Measurements from ENCODE around the gene ACOT11. TPM values are rescaled to one million over a fixed set of nuclear protein-coding genes. Genes with fewer than 3 reads are reported as not detected.

Gene ACOT11
- total and polyA plus RNA-seq, 2 of the 4 experiments (the other 2 are of a cell fraction), result 2.5 to 2.7 TPM

DNA sequence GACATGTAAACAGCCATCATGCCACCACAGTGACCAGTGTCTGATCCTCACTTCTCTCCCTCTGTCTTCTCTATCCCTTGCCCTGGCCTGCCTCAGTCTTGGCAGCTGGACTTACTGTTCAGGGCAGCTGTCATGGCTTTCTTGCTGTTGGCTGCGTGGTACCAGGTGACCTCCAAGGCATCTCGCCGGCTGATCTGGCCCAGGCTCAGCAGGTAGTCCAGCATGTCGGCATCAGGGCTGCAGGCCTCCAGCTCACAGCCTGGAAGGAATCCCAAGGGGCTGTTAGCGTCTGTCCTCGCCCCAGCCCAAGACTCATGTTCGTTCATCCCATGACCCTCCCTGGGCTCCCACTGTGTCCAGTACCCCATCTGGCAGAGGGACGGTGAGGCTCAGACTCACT is 71.7 kb downstream of the ACOT11 start:
- H2AK5ac ChIP-seq (ENCODE audit: low read depth, low read length), result no peak overlapping the region

More for the DNA sequence above, 71.7 kb downstream of the ACOT11 start:
- H3K4me3 ChIP-seq (ENCODE audit: insufficient read depth, low read depth, low read length), result no peak overlapping the region
- H3K9ac ChIP-seq (ENCODE audit: low read depth, low read length), result no peak overlapping the region
- no peaks in the 10 kb centered on the region for H3K79me1 ChIP-seq (ENCODE audit: low read depth in 1 of 2, low read length in 2 of 2)
- no peak overlapping the region for H2BK20ac ChIP-seq (ENCODE audit: low read depth, low read length)
- no peak overlapping the region for H2BK5ac ChIP-seq (ENCODE audit: low read depth, low read length, poor library complexity, severe bottlenecking)
- no peak overlapping the region for H2BK15ac ChIP-seq (ENCODE audit: low read depth, low read length)
- H4K20me1 ChIP-seq (ENCODE audit: insufficient read depth, low read length), result no peaks in the 10 kb centered on the region
- dilution Hi-C loops (cut with HindIII; ENCODE audit: low sequenced_read_pairs, unreplicated experiment) (no loop called here), in situ Hi-C loops (cut with MboI; ENCODE audit: low sequenced_read_pairs) (no loop called here), intact Hi-C loops (cut with micrococcal nuclease) (no loop called here)
- no peak overlapping the region for H2AK9ac ChIP-seq (replicated peaks; ENCODE audit: low read depth, low read length, poor library complexity)
- BruUV-seq (replicated peaks), result no TSS peak
- no peak overlapping the region for H3K4me2 ChIP-seq (ENCODE audit: low read depth, low read length)
- ATAC-seq (ENCODE audit: low read depth) (no peak), DNase-seq (no peak)
- no peak overlapping the region for H3K56ac ChIP-seq (ENCODE audit: extremely low read depth, insufficient read depth, low read length)
- H4K91ac ChIP-seq (ENCODE audit: insufficient read depth, low read depth, low read length), result no peak overlapping the region
- no peak overlapping the region for H3K27ac ChIP-seq (ENCODE audit: insufficient read depth, low read length)
- WGBS, 2 experiments (ENCODE audit: extremely low coverage in 2 of 2, insufficient read length in 1 of 2), result 61% methylated on average over 4 of the region's 8 CpGs; no CpG with 5 or more reads in 1 of the 2 experiments
- no peak overlapping the region for H3K4ac ChIP-seq (ENCODE audit: low read depth, low read length)
- POLR2A ChIA-PET (ENCODE audit: unreplicated experiment), result no interaction called here
- H3K9me1 ChIP-seq (ENCODE audit: insufficient read depth, low read length), result no peaks in the 10 kb centered on the region
- no peak overlapping the region for H4K8ac ChIP-seq (ENCODE audit: low read depth in 2 of 2, low read length in 2 of 2)
- no peak overlapping the region for H4K5ac ChIP-seq (ENCODE audit: low read depth, low read length)
- no peaks in the 10 kb centered on the region for H3K4me1 ChIP-seq (ENCODE audit: control insufficient read depth, insufficient read depth, low read length)
- CTCF ChIA-PET, result no interaction called here
- H3K9me3 ChIP-seq (ENCODE audit: control insufficient read depth, insufficient read depth, low read length), result no peaks in the 10 kb centered on the region
- no peak overlapping the region for H3K18ac ChIP-seq (ENCODE audit: low read depth, low read length)
- H3K36me3 ChIP-seq (ENCODE audit: control insufficient read depth, insufficient read depth, low read length), result no peaks in the 10 kb centered on the region
- no peak overlapping the region for H3K14ac ChIP-seq (replicated peaks; ENCODE audit: low read depth, low read length)
- no peak overlapping the region for H3K23ac ChIP-seq (ENCODE audit: low read depth, low read length)
- peaks cover 43% of the 10 kb centered on the region for H3K27me3 ChIP-seq (ENCODE audit: control insufficient read depth, insufficient read depth, low read length)
- no peak overlapping the region for H2BK120ac ChIP-seq (ENCODE audit: low read depth, low read length)
- TF ChIP-seq, protein P1, sequence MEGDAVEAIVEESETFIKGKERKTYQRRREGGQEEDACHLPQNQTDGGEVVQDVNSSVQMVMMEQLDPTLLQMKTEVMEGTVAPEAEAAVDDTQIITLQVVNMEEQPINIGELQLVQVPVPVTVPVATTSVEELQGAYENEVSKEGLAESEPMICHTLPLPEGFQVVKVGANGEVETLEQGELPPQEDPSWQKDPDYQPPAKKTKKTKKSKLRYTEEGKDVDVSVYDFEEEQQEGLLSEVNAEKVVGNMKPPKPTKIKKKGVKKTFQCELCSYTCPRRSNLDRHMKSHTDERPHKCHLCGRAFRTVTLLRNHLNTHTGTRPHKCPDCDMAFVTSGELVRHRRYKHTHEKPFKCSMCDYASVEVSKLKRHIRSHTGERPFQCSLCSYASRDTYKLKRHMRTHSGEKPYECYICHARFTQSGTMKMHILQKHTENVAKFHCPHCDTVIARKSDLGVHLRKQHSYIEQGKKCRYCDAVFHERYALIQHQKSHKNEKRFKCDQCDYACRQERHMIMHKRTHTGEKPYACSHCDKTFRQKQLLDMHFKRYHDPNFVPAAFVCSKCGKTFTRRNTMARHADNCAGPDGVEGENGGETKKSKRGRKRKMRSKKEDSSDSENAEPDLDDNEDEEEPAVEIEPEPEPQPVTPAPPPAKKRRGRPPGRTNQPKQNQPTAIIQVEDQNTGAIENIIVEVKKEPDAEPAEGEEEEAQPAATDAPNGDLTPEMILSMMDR (conservative IDR thresholded peaks at IDR 0.05; ENCODE audit: low read depth, low read length), result no peak
- TF ChIP-seq MXI1 (IDR thresholded peaks at IDR 0.05; ENCODE audit: borderline replicate concordance, low read depth, low read length) (no peak), MAZ (IDR thresholded peaks at IDR 0.05; ENCODE audit: borderline replicate concordance, low read depth, low read length) (no peak), CHD1 (IDR thresholded peaks at IDR 0.05; ENCODE audit: low read depth, low read length) (no peak), POLR2A (IDR thresholded peaks at IDR 0.05; ENCODE audit: low read depth, low read length) (no peak), NFE2L2 (IDR thresholded peaks at IDR 0.05; ENCODE audit: low read depth, low read length) (no peak), CEBPB (IDR thresholded peaks at IDR 0.05; ENCODE audit: low read depth, low read length) (no peak), RCOR1 (IDR thresholded peaks at IDR 0.05; ENCODE audit: insufficient replicate concordance, low read length) (no peak), RFX5 (IDR thresholded peaks at IDR 0.05; ENCODE audit: low read depth, low read length) (no peak), BHLHE40 (IDR thresholded peaks at IDR 0.05; ENCODE audit: low read depth, low read length) (no peak), FOS (IDR thresholded peaks at IDR 0.05; ENCODE audit: low read depth, low read length) (no peak), RAD21 (IDR thresholded peaks at IDR 0.05; ENCODE audit: low read length) (no peak), MAFK (IDR thresholded peaks at IDR 0.05; ENCODE audit: low read depth, low read length) (no peak), SMC3 (IDR thresholded peaks at IDR 0.05; ENCODE audit: low read depth, low read length) (no peak)
- TF ChIP-seq, protein P2, sequence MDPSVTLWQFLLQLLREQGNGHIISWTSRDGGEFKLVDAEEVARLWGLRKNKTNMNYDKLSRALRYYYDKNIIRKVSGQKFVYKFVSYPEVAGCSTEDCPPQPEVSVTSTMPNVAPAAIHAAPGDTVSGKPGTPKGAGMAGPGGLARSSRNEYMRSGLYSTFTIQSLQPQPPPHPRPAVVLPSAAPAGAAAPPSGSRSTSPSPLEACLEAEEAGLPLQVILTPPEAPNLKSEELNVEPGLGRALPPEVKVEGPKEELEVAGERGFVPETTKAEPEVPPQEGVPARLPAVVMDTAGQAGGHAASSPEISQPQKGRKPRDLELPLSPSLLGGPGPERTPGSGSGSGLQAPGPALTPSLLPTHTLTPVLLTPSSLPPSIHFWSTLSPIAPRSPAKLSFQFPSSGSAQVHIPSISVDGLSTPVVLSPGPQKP (IDR thresholded peaks at IDR 0.05; ENCODE audit: borderline replicate concordance, low read depth, low read length), result no peak
- TF ChIP-seq, protein P3, sequence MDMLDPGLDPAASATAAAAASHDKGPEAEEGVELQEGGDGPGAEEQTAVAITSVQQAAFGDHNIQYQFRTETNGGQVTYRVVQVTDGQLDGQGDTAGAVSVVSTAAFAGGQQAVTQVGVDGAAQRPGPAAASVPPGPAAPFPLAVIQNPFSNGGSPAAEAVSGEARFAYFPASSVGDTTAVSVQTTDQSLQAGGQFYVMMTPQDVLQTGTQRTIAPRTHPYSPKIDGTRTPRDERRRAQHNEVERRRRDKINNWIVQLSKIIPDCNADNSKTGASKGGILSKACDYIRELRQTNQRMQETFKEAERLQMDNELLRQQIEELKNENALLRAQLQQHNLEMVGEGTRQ (IDR thresholded peaks at IDR 0.05; ENCODE audit: low read depth, low read length), result no peak
- H2AFZ ChIP-seq (replicated peaks; ENCODE audit: low read length, poor library complexity), result no peak overlapping the region
